Ovary (tissue), 3 donors: Measurements from ENCODE around the gene TTC7B.

Experiments used
- CTCF ChIP-seq, 3 donors: fragments of 450-650 bp in 2 of 3; fragments of 200-600 bp in 1 of 3; IDR thresholded peaks; one replicate each; pipeline versions ENCODE4 v1.5.1 to v1.8.0; 2016 to 2022; ENCODE audit warnings: antibody characterized with exemption in 3 of 3, mild to moderate bottlenecking in 1 of 3
- EP300 ChIP-seq: sonication (generic); formaldehyde crosslinking; IDR thresholded peaks from one replicate; pipeline ENCODE4 v1.6.1; 2017; ENCODE audit warnings: antibody characterized with exemption
- POLR2A ChIP-seq: fragments of 450-650 bp; IDR thresholded peaks from one replicate; pipeline ENCODE4 v1.6.1; 2017; ENCODE audit warnings: antibody characterized with exemption, mild to moderate bottlenecking, moderate library complexity
- donor health status: DM: no; HTN: no; CAD: no.

DNA sequence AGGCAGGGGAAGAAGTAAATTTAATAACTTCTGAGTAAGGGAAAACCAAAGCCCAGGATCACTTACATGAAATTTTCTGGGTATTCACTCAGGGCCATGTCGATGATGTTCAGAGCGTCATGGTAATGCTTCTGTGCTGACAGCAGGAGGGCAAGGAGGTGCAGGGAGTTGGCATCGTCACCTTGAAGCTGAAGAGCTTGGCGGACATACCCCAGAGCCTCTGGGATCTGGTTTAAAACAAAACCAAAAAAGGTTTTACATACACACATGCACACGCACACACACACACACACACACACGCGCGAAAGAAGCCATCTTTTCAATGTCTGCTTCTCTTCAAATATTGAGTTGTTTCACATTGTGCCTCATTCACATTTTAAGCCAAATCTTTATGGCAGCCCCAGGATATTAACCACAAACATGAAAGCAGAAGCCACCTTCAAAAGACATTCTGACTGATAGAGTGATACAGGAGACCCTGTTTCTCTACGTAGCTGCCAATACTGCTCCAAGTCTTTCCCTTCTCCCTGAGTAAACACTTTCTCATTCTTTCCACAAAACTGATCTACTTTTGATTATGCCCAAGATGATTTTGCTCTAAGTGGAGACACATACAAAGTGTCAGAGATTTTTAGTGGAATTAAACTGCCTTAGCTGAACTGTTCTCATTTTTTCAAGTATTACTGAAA lies 172.1 kb downstream of the TTC7B start:
- no peak for TF ChIP-seq POLR2A
- TF ChIP-seq CTCF (IDR thresholded peaks at IDR 0.05) = no peak
- no peak for TF ChIP-seq EP300
